SIG-M5 treated with dmso at 0.1 percent for 504 hours (cell line): ENCODE measurements around the gene NUDT2.

Experiments used
- DNase-seq: peaks from one replicate; lab custom pipeline; 2025; ENCODE audit not compliant: unreplicated experiment; lab: John Stamatoyannopoulos, UW

Gene NUDT2

GRCh38 chr9:34384368-34385165 is 55.2 kb downstream of the NUDT2 start:
- no peak for DNase-seq

- DNase-seq, result no peak
Measured at GRCh38 chr9:34385561-34386230, 56.3 kb downstream of the NUDT2 start.

DNA sequence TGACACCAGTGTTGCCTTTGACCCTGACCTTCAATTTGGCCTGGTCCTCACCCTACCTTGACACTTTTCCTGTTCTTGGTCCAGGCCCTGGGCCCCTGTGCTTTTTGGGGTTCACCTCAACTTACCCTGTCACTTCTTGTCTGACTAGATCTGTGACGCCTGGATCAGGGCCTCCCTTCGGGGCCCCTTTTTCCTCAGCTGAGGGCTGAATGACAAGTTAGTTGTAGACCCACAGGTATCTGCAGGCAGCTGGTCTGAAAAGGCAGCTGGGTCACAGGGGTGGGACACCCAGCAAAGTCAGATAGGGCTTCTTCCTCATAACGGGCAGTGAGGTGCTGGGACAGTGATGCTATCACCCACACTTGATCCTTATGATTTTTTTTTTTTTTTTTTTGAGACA is 57.3 kb downstream of the NUDT2 start:
- DNase-seq, result no peak

- DNase-seq, result no peak
Measured at GRCh38 chr9:34387239-34387638, 57.9 kb downstream of the NUDT2 start.

- DNase-seq, result no peak
Measured at GRCh38 chr9:34392511-34392910, 63.1 kb downstream of the NUDT2 start.
